ENCODE data around the gene FICD. TPM values are rescaled to one million over a fixed set of nuclear protein-coding genes. Genes with fewer than 3 reads are reported as not detected.

The FICD gene
- total and polyA plus RNA-seq, 9 of the 15 experiments (the other 6 are each of a cell fraction or from before 2014, with no cell fraction given): 0.88 to 4.5 (median 1.9) TPM

GRCh38 chr12:108531929-108532848, 17.1 kb downstream of the FICD start (continued):
- TF ChIP-seq E2F6 (IDR thresholded peaks at IDR 0.05; ENCODE audit: borderline replicate concordance in 1 of 2, extremely low read depth in 1 of 2, insufficient read depth in 1 of 2, insufficient read length in 1 of 2, low read depth in 1 of 2, low read length in 1 of 2, poor library complexity in 1 of 2, severe bottlenecking in 1 of 2) (peak; percentile 31 to 60), SIX5 (IDR thresholded peaks at IDR 0.05; ENCODE audit: borderline replicate concordance in 1 of 2, insufficient read depth in 1 of 2, low read depth in 1 of 2, low read length in 2 of 2) (peak in 1 of 2 experiments; percentile 20; a peak in 1 of 4 replicates), L3MBTL2 (IDR thresholded peaks at IDR 0.05) (peak; percentile 73), BHLHE40 (IDR thresholded peaks at IDR 0.05; ENCODE audit: low read length) (peak; percentile 74), MAX (CRISPR knock-in tag; IDR thresholded peaks at IDR 0.05) (peak; percentile 92), BMI1 (IDR thresholded peaks at IDR 0.05; ENCODE audit: low read length) (no peak), GTF2A2 (tag; IDR thresholded peaks at IDR 0.05) (no peak), EP400 (IDR thresholded peaks at IDR 0.05) (peak; percentile 71; the same call in 1 of the 2 replicates), EWSR1 (IDR thresholded peaks at IDR 0.05; ENCODE audit: borderline replicate concordance, low read depth, partially characterized antibody) (no peak), TEAD1 (CRISPR knock-in tag; IDR thresholded peaks at IDR 0.05) (0 out of 4 replicates have a peak, but pooled peaks of 1 of the 2 experiments have one; percentile 39)

All from K562 (cell line).